Activated naive CD4-positive, alpha-beta T cell treated with anti-CD3 and anti-CD28 coated beads, Interleukin-2, amount 50 U/mL, for 24 hours (primary cell): Measurements from ENCODE around the gene FARP1.

ENCODE experiments used
- H3K27ac Mint-ChIP-seq: one replicate; pipeline ENCODE4 v1.8.0; 2021; ENCODE audit warnings: mild to moderate bottlenecking, mixed read lengths
- H3K27me3 Mint-ChIP-seq: one replicate; pipeline ENCODE4 v1.8.0; 2021; ENCODE audit warnings: mixed read lengths
- H3K36me3 Mint-ChIP-seq: one replicate; pipeline ENCODE4 v1.8.0; 2021; ENCODE audit warnings: mixed read lengths
- H3K4me1 Mint-ChIP-seq: one replicate; pipeline ENCODE4 v1.8.0; 2021; ENCODE audit warnings: mixed read lengths
- H3K4me3 Mint-ChIP-seq: one replicate; pipeline ENCODE4 v1.8.0; 2021; ENCODE audit warnings: mild to moderate bottlenecking, mixed read lengths
- H3K9me3 Mint-ChIP-seq: one replicate; pipeline ENCODE4 v1.8.0; 2021; ENCODE audit warnings: mixed read lengths

Gene FARP1

DNA sequence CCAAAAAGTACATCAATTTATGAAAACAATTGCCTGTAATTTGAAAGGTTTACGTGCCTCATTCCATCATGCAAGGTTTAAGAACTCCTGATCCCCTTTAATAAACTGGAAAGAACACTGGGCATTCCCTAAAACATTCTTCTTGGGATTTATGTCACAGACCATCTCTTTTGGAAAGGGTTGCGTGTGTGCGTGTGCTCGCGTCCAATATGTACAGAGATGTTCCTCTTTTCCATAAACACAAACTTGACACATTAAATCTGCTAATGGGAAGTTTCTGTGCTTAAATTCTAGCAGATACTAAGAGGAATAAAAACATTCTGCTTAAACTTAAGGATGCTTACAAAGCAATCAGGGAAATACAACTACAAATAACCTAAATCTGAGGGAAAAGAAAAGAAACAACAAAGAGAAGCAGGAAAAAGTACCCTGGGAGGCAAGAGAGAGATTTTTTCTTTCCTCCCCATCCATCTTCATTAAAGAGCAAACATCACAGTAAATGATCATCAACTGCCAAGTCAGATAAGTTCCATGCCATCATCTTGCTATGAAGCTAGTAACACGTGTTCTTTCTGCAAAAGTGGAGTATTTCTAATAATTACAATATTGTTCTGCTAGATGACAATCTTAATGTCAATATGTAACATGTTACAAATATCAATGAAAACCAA is 350.3 kb downstream of the FARP1 start:
- Mint-ChIP-seq H3K27me3 (no peaks in the 10 kb centered on the region), H3K4me1 (peaks cover 83% of the 10 kb centered on the region), H3K9me3 (no peaks in the 10 kb centered on the region), H3K27ac (peak overlapping the region; percentile 82), H3K4me3 (no peak overlapping the region), H3K36me3 (peaks cover 7% of the 10 kb centered on the region)

DNA sequence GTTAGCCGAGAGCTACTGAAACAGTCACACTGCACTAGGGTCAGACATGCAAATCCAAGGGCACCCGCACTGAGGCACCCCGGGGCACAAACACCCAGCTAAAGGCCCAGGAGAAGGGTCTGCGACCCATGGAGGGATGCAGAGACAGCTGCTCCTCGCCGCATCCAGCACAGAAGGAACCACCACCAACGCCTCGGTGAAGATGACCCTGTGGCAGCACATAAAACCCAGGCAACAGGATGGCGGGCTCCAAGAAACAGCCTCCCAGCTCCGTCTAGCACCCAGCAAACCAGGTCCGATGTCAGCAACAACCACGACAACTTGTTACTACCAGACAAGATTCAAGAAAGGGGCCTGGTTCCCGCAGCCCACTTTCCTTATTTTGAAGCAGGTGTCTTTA is 351.9 kb downstream of the FARP1 start:
- Mint-ChIP-seq H3K4me3 (no peak overlapping the region), H3K9me3 (no peaks in the 10 kb centered on the region), H3K27ac (peak overlapping the region; percentile 38), H3K36me3 (peaks cover 7% of the 10 kb centered on the region), H3K4me1 (peaks cover 75% of the 10 kb centered on the region), H3K27me3 (no peaks in the 10 kb centered on the region)

DNA sequence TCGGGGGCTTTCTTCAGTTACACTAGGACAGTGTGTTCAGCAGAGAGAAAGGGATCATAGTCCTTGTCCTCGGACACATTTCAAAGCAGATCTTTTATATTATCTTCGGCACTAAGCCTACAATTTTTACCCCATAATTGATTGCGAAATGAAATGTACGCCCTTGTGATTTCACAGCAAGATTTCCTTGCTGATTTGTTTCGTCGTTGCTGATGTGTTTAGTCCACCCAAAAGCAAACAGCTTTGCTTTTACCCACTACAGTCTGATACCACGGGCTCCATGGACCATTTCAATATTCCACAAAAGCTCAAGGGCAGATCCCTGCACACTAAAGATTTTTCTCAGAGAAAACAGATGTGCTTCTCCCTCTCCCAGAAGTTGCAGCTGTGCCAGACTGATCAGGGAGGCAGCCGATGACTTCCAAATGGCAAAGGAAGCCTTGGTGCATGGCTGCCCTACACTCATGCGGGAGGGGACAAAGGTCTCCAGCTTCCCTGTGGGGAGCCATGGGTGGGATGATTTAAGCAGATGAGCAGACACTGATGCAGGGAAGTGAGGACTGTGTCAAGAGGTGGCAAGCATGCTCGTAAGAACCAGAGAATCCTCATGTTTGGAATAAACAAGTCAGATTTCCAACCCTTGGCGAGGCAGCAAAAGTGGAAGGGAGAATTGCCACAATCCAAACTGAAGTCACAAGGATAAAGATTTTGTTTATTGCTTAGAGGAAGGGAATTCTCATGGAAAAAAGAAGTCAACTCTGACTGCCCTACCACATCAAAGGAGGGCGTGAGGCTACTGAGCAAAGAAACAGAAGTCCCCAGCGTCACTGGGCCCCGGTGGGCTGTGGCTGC is 353.0 kb downstream of the FARP1 start:
- H3K36me3 Mint-ChIP-seq = peaks cover 6% of the 10 kb centered on the region
- H3K9me3 Mint-ChIP-seq = no peaks in the 10 kb centered on the region
- peaks cover 77% of the 10 kb centered on the region for H3K4me1 Mint-ChIP-seq
- no peak overlapping the region for H3K4me3 Mint-ChIP-seq
- no peaks in the 10 kb centered on the region for H3K27me3 Mint-ChIP-seq
- H3K27ac Mint-ChIP-seq = no peak overlapping the region

DNA sequence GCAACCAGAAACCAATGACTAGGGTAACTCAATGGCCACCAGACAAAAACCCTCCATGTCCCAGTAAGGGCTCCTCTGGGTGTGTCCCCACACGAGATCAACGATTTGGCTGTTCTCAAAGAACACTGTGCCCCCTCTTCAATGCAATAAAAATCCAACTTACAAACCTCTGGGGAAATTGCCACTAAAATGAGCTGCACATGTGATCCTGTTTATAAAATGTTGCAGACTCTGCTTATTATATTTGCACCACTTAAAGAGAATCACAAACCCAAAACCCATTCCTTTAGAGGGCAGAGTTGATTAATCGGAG is 353.5 kb downstream of the FARP1 start:
- no peak overlapping the region for H3K27ac Mint-ChIP-seq
- no peaks in the 10 kb centered on the region for H3K9me3 Mint-ChIP-seq
- no peak overlapping the region for H3K4me3 Mint-ChIP-seq

DNA sequence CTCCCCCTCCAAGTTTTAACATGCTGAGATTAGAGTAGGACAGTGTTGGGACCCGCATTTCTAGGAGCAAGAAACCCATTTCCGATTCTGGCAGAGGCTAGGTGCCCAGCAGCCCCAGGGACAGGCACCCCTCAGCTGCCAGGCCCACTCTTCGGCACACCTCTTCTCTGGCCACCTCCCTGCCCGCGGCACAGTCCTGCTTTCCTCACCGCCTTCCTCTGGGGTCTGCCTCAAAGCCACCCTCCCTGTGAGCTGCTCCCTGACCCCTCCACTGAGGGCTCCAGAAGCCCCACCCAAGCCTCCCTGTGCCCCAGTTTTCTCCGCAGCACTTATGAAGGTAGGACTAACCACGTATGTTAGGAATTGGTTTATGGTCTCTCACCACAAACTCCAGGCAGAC is 354.1 kb downstream of the FARP1 start:
- Mint-ChIP-seq H3K27me3 (no peaks in the 10 kb centered on the region), H3K27ac (peak overlapping the region; percentile 68), H3K36me3 (peaks cover 6% of the 10 kb centered on the region), H3K4me3 (no peak overlapping the region), H3K4me1 (peaks cover 75% of the 10 kb centered on the region), H3K9me3 (no peaks in the 10 kb centered on the region)

More for the DNA sequence above, 353.5 kb downstream of the FARP1 start:
- Mint-ChIP-seq H3K27me3 (no peaks in the 10 kb centered on the region), H3K4me1 (peaks cover 74% of the 10 kb centered on the region), H3K36me3 (peaks cover 6% of the 10 kb centered on the region)

DNA sequence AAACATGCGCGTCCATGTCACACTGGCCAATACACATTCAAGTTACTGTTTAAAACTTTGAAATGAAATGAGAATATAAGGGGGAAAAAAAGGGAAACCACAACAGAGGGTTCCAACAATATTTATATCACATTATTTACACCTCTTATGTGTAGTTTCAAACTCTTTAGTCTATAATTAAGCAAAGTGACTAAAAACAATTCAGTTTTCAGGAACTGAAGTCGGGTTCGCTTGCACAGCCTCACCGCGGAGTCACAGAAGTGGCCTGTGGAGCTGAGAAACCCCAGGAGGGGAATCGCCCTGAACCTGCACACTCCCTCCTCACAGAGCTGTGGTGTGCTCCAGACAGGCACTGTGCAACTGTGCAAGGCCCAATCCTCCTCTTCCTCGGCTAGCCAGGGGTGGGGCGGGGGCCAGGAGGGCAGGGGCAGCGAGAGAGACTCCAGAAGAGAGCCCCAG is 358.1 kb downstream of the FARP1 start:
- Mint-ChIP-seq H3K4me3 (no peak overlapping the region), H3K36me3 (peaks cover 10% of the 10 kb centered on the region), H3K9me3 (no peaks in the 10 kb centered on the region), H3K27me3 (no peaks in the 10 kb centered on the region), H3K4me1 (peaks cover 88% of the 10 kb centered on the region), H3K27ac (peak overlapping the region; percentile 62)

DNA sequence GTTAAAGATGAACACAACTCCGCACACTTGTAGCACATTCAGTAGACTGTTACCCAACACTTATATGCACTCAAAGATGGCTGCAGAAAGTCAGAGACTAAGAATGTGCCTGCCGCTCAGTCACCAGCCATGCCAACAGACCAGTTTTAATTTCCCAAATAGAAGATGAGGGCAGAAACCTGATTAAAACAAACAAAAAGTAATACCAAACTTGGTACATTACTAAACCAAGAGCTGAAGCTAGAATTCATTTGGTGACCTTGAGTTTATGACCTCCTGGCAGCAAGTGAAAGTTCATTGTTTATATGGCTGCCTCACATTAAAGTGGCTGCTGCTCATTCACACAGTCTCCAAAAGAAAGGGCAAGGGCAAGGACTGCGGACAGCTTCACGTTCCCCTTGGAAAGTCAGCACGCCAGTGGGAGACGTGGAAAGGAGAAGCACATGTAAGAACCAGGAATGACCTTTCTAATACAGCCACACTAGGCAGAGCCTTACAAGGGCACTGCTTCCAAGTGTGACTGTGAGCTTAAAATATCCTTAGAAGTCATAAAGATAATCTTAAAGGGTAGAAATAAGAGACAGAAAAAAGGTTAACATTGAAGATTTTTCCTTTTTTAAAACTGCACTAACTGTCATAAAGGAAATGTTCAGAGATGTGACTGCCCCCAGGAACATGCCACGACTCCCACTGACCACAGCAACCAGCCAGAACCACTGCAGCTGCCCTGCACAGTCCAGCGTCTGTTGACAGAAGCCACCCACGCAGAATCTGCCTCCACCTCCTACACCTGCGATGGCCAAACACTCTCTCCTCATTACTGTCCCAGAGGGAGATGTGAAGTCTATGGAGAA is 360.5 kb downstream of the FARP1 start:
- no peaks in the 10 kb centered on the region for H3K9me3 Mint-ChIP-seq
- H3K4me1 Mint-ChIP-seq = peaks cover 87% of the 10 kb centered on the region
- H3K36me3 Mint-ChIP-seq = peaks cover 8% of the 10 kb centered on the region
- H3K27me3 Mint-ChIP-seq = no peaks in the 10 kb centered on the region
- peak overlapping the region; percentile 76 for H3K27ac Mint-ChIP-seq
- H3K4me3 Mint-ChIP-seq = no peak overlapping the region

DNA sequence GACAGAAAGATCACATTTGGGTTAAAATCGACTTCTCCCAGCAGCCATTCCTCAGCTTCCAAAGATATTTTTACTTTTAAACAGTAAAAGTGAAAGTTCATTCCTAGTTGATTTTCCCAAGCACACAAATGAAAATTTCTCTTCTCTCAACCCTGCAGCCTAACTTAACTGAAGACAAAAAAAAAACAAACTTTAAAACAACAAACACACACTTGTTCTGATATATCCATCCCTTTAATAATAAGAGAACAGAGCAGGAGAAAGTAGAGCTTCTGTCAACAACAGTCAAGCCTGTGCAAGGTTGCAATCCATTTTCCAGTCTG is 361.1 kb downstream of the FARP1 start:
- peaks cover 8% of the 10 kb centered on the region for H3K36me3 Mint-ChIP-seq
- H3K27ac Mint-ChIP-seq = peak overlapping the region; percentile 69
- peak overlapping the region; percentile 55 for H3K4me3 Mint-ChIP-seq
- no peaks in the 10 kb centered on the region for H3K9me3 Mint-ChIP-seq
- peaks cover 92% of the 10 kb centered on the region for H3K4me1 Mint-ChIP-seq
- H3K27me3 Mint-ChIP-seq = no peaks in the 10 kb centered on the region

DNA sequence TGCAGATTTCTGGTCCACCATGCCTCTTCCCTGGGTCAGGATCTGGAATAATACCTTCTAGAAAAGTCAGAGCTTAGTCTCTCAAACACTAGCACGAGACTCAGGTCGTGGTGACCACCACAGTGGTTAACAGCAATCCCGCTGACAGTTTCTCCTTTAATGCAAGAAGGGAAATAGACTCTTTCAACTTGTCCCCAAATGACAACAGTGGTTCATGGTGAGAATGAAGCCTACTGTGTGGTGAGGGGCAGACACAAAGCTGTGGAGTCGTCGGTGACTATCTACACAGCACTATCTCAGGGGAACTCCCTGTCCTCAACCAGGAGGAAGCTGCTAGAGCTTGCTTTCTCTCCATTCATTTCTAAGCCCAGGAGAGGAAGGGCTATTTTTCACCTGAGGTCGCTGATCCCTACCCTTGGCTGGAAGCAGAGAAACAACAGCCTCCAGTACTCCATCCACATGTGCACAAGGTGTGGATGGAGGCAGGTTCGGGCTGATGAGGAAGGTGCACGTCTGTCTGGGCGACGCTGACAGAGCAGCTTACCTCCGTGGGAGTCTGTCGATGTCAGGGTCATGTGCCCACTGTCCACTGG is 361.6 kb downstream of the FARP1 start:
- H3K27me3 Mint-ChIP-seq = no peaks in the 10 kb centered on the region
- no peak overlapping the region for H3K4me3 Mint-ChIP-seq
- H3K4me1 Mint-ChIP-seq = peaks cover 94% of the 10 kb centered on the region
- H3K27ac Mint-ChIP-seq = peak overlapping the region; percentile 69
- H3K9me3 Mint-ChIP-seq = no peaks in the 10 kb centered on the region
- peaks cover 8% of the 10 kb centered on the region for H3K36me3 Mint-ChIP-seq
